Activated CD4-positive, alpha-beta T cell treated with anti-CD3 and anti-CD28 coated beads for 24 hours (primary cell): ENCODE measurements around the gene MTR.
A peak's percentile ranks its signal among the peaks of the same experiment; 100 is the strongest.

Experiments used
- DNase-seq, 2 donors: peaks; one replicate each; pipeline ENCODE4 v3.0.0-alpha.2; 2020; ENCODE audit warnings: low read depth in 2 of 2

Gene MTR

GRCh38 chr1:236774926-236775325, 20.2 kb upstream of the MTR start:
- DNase-seq: no peak

GRCh38 chr1:236779312-236779711, 15.8 kb upstream of the MTR start:
- no peak for DNase-seq

- no peak for DNase-seq
Observed at GRCh38 chr1:236785477-236785876, 9.6 kb upstream of the MTR start.

GRCh38 chr1:236786453-236786852, 8.6 kb upstream of the MTR start:
- no peak for DNase-seq

- no peak for DNase-seq
Observed at GRCh38 chr1:236794585-236795034, 482 bp upstream of the MTR start.

GRCh38 chr1:236795757-236796667, 920 bp downstream of the MTR start:
- peak; percentile 56 to 60 for DNase-seq

GRCh38 chr1:236799001-236799400, 3.9 kb downstream of the MTR start:
- DNase-seq: no peak

GRCh38 chr1:236800002-236800620, 5.0 kb downstream of the MTR start:
- DNase-seq: no peak

- no peak for DNase-seq
Observed at GRCh38 chr1:236800623-236801022, 5.5 kb downstream of the MTR start.

- DNase-seq: no peak
Observed at GRCh38 chr1:236802264-236802663, 7.2 kb downstream of the MTR start.

GRCh38 chr1:236806634-236807033, 11.5 kb downstream of the MTR start:
- DNase-seq: no peak

GRCh38 chr1:236808005-236808404, 12.9 kb downstream of the MTR start:
- DNase-seq: no peak

- DNase-seq: no peak
Observed at GRCh38 chr1:236808564-236809130, 13.6 kb downstream of the MTR start.

- DNase-seq: no peak
Observed at GRCh38 chr1:236809148-236809547, 14.1 kb downstream of the MTR start.

GRCh38 chr1:236810018-236810417, 14.9 kb downstream of the MTR start:
- DNase-seq: no peak

- no peak for DNase-seq
Observed at GRCh38 chr1:236812334-236813030, 17.4 kb downstream of the MTR start.

GRCh38 chr1:236815941-236816340, 20.8 kb downstream of the MTR start:
- DNase-seq: no peak

- DNase-seq: no peak
Observed at GRCh38 chr1:236819856-236820255, 24.8 kb downstream of the MTR start.

- DNase-seq: no peak
Observed at GRCh38 chr1:236821091-236821627, 26.1 kb downstream of the MTR start.

- no peak for DNase-seq
Observed at GRCh38 chr1:236823559-236823958, 28.5 kb downstream of the MTR start.

- no peak for DNase-seq
Observed at GRCh38 chr1:236829085-236829484, 34.0 kb downstream of the MTR start.

- DNase-seq: no peak
Observed at GRCh38 chr1:236830116-236830515, 35.0 kb downstream of the MTR start.
